ENCODE measurements around the gene CDYL2. TPM values are rescaled to one million over a fixed set of nuclear protein-coding genes. Genes with fewer than 3 reads are reported as not detected.

The CDYL2 gene
- total RNA-seq, 1 donor from 2014 or later: 3.0 TPM

DNA sequence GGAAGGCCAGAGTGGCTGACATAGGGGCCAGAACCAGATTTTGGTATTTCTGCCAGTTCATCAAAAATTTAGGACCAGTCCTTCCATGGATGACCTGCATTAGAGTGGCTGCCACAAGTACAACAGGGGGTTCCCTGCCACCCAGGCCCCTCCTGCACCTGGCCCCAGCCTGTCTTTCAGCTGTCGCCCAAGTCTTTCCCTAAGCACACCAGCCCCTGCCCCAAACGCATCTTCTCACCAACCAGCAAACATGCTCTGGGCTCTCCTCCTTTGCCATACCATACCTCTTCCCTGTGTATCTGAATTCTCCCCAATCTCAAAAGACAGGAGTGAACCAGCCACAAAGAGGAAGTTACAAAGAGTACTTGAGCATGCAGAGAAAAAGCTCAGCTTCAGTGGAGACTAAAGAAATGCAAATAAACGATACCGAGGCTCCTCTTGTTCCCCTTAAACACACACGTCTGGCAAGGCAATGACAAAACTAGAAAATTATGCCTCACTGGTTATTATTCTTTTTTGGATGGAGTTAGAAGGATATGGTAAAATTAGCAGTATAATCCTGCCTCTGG lies 133.0 kb downstream of the CDYL2 start:
- no peak for DNase-seq (ENCODE audit: low spot score in 2 of 2, unreplicated experiment in 2 of 2)
- no peaks in the 10 kb centered on the region for H3K36me3 Mint-ChIP-seq
- H3K4me3 Mint-ChIP-seq: no peak overlapping the region
- TF ChIP-seq CTCF (IDR thresholded peaks at IDR 0.05; ENCODE audit: unreplicated experiment): no peak
- H3K27ac Mint-ChIP-seq: no peak overlapping the region
- H3K9me3 Mint-ChIP-seq: no peaks in the 10 kb centered on the region
- peaks cover 7% of the 10 kb centered on the region for H3K27me3 Mint-ChIP-seq (ENCODE audit: low read depth)
- H3K4me1 Mint-ChIP-seq: no peaks in the 10 kb centered on the region

- Mint-ChIP-seq H3K36me3 (no peaks in the 10 kb centered on the region), H3K4me3 (no peak overlapping the region), H3K4me1 (no peaks in the 10 kb centered on the region), H3K27ac (no peak overlapping the region), H3K9me3 (no peaks in the 10 kb centered on the region), H3K27me3 (ENCODE audit: low read depth) (peaks cover 17% of the 10 kb centered on the region)
- no peak for TF ChIP-seq CTCF (IDR thresholded peaks at IDR 0.05; ENCODE audit: unreplicated experiment)
- DNase-seq (ENCODE audit: low spot score in 2 of 2, unreplicated experiment in 2 of 2): no peak
Observed at GRCh38 chr16:80670170-80670865, 134.1 kb downstream of the CDYL2 start.

DNA sequence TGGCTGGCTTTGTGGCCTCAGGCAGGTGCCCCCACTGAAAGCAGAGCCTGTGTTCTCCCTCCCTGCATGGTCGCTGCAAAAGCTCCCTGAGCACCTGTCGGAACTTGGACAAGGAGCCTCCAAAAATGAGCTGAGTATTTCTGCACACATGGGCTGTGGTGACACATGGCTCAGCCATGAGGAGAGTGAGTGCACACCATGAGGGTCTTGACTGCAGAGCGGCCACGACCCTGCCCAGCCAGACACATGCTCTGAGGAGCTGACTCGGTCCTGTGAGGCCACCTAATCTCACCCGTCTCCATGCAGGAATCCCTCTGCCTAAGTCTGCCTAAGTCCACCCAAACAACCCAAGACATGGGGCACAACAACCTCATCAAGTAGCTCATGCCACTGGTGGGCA lies 134.7 kb downstream of the CDYL2 start:
- Mint-ChIP-seq H3K27me3 (ENCODE audit: low read depth) (peaks cover 17% of the 10 kb centered on the region), H3K27ac (no peak overlapping the region), H3K36me3 (no peaks in the 10 kb centered on the region), H3K4me3 (no peak overlapping the region), H3K9me3 (no peaks in the 10 kb centered on the region), H3K4me1 (no peaks in the 10 kb centered on the region)
- no peak for DNase-seq (ENCODE audit: low spot score in 2 of 2, unreplicated experiment in 2 of 2)
- no peak for TF ChIP-seq CTCF (IDR thresholded peaks at IDR 0.05; ENCODE audit: unreplicated experiment)

GRCh38 chr16:80667925-80668324 lies 136.5 kb downstream of the CDYL2 start:
- no peak overlapping the region for H3K27ac Mint-ChIP-seq
- no peak for DNase-seq (ENCODE audit: low spot score in 2 of 2, unreplicated experiment in 2 of 2)
- no peaks in the 10 kb centered on the region for H3K9me3 Mint-ChIP-seq
- no peaks in the 10 kb centered on the region for H3K36me3 Mint-ChIP-seq
- no peak overlapping the region for H3K4me3 Mint-ChIP-seq
- peaks cover 22% of the 10 kb centered on the region for H3K27me3 Mint-ChIP-seq (ENCODE audit: low read depth)
- no peaks in the 10 kb centered on the region for H3K4me1 Mint-ChIP-seq
- TF ChIP-seq CTCF (IDR thresholded peaks at IDR 0.05; ENCODE audit: unreplicated experiment): no peak

DNA sequence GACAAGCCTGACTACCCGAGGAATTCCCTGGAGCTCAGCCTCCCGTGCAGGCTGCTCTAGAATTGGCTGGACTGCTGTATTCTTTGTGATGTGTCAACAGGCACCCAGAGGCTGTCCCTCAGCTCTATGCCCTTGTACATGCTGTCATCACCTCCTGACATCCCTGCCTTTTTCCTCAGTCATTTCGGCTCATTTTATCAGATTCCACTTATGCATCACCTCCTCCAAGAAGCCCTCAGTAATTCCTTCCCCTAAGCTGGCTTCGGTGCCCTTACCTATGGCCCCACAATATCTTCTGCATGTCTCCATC lies 137.2 kb downstream of the CDYL2 start:
- H3K4me1 Mint-ChIP-seq: no peaks in the 10 kb centered on the region
- H3K27me3 Mint-ChIP-seq (ENCODE audit: low read depth): peaks cover 22% of the 10 kb centered on the region
- no peaks in the 10 kb centered on the region for H3K36me3 Mint-ChIP-seq
- DNase-seq (ENCODE audit: low spot score in 2 of 2, unreplicated experiment in 2 of 2): no peak
- no peak overlapping the region for H3K27ac Mint-ChIP-seq
- peaks cover 3% of the 10 kb centered on the region for H3K9me3 Mint-ChIP-seq
- TF ChIP-seq CTCF (IDR thresholded peaks at IDR 0.05; ENCODE audit: unreplicated experiment): no peak
- H3K4me3 Mint-ChIP-seq: no peak overlapping the region
